Measurements from ENCODE around the gene SIGLEC5. TPM values are rescaled to one million over a fixed set of nuclear protein-coding genes. Genes with fewer than 3 reads are reported as not detected.
"Not testable (repeated sequence)": the region's sequence is repeated elsewhere in the genome, so short reads cannot be mapped to it uniquely, and the experiment has no call there.

SIGLEC5 gene, protein sequence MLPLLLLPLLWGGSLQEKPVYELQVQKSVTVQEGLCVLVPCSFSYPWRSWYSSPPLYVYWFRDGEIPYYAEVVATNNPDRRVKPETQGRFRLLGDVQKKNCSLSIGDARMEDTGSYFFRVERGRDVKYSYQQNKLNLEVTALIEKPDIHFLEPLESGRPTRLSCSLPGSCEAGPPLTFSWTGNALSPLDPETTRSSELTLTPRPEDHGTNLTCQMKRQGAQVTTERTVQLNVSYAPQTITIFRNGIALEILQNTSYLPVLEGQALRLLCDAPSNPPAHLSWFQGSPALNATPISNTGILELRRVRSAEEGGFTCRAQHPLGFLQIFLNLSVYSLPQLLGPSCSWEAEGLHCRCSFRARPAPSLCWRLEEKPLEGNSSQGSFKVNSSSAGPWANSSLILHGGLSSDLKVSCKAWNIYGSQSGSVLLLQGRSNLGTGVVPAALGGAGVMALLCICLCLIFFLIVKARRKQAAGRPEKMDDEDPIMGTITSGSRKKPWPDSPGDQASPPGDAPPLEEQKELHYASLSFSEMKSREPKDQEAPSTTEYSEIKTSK
- total RNA-seq = 1 to 10 TPM in 1 of 4 donors, under 1 TPM in 2, not detected in 1; 0.41 to 6.8 (median 0.85) TPM

DNA sequence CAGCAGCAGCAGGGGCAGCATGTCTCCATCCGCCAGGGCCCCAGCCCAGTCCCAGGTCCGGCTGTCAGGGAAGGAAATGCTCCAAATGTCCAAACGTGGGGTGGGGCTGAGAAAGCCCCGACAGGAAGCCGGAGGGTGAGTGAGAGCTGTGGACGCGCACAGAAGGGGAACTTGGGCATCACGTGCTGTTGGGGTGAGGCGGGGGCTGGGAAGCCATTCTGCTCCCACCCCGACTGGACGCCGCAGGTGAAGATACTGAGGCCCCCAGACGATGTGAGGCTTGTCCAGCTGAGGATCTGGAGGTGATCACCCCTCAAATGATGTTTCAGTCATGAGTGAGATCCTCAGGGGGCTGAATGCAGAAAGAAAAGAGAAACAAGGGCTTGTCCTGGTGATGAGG lies at the start of gene SIGLEC5:
TSS of gene SIGLEC5 (minus strand) at position 87 of the 400 bp plus-strand sequence. CDS start at position 21, 66 bp downstream.
- H3K4me1 ChIP-seq; DNase-seq; intact Hi-C loops (cut with DNase I; ENCODE audit: low total_unique reads); H3K9me3 ChIP-seq; H3K4me3 ChIP-seq; H3K27me3 ChIP-seq; H3K36me3 ChIP-seq; H3K27ac ChIP-seq: not testable (repeated sequence)

- TF ChIP-seq POLR2A (IDR thresholded peaks at IDR 0.05) = no peak
- TF ChIP-seq, protein P1, sequence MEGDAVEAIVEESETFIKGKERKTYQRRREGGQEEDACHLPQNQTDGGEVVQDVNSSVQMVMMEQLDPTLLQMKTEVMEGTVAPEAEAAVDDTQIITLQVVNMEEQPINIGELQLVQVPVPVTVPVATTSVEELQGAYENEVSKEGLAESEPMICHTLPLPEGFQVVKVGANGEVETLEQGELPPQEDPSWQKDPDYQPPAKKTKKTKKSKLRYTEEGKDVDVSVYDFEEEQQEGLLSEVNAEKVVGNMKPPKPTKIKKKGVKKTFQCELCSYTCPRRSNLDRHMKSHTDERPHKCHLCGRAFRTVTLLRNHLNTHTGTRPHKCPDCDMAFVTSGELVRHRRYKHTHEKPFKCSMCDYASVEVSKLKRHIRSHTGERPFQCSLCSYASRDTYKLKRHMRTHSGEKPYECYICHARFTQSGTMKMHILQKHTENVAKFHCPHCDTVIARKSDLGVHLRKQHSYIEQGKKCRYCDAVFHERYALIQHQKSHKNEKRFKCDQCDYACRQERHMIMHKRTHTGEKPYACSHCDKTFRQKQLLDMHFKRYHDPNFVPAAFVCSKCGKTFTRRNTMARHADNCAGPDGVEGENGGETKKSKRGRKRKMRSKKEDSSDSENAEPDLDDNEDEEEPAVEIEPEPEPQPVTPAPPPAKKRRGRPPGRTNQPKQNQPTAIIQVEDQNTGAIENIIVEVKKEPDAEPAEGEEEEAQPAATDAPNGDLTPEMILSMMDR (IDR thresholded peaks at IDR 0.05) = no peak
- no peak for DNase-seq
- H3K27ac ChIP-seq = no peak overlapping the region
- no peaks in the 10 kb centered on the region for H3K36me3 ChIP-seq
- no peaks in the 10 kb centered on the region for H3K4me1 ChIP-seq
- no peak overlapping the region for H3K4me3 ChIP-seq
- intact Hi-C loops (cut with DNase I; ENCODE audit: low total_unique reads) = no loop called here
- no peaks in the 10 kb centered on the region for H3K27me3 ChIP-seq
- H3K9me3 ChIP-seq = no peaks in the 10 kb centered on the region
These were observed 46.4 kb upstream of the SIGLEC5 start for GRCh38 chr19:51676566-51677083.

- H3K9me3 ChIP-seq; DNase-seq; H3K4me1 ChIP-seq; H3K27ac ChIP-seq; H3K27me3 ChIP-seq; intact Hi-C loops (cut with DNase I; ENCODE audit: low total_unique reads); H3K36me3 ChIP-seq; H3K4me3 ChIP-seq: not testable (repeated sequence)
- TF ChIP-seq, protein P1 (IDR thresholded peaks at IDR 0.05) = peak in 2 of 4 experiments; percentile 14 to 31
These were observed 45.8 kb upstream of the SIGLEC5 start for GRCh38 chr19:51675911-51676565.

- DNase-seq = no peak
- H3K4me3 ChIP-seq = no peak overlapping the region
These were observed 38.0 kb upstream of the SIGLEC5 start for GRCh38 chr19:51668216-51668615.

GRCh38 chr19:51664997-51665396 lies 34.8 kb upstream of the SIGLEC5 start:
- intact Hi-C loops (cut with DNase I; ENCODE audit: low total_unique reads) = no loop called here
- Histone ChIP-seq H3K36me3 (no peaks in the 10 kb centered on the region), H3K27me3 (peaks cover 0 to 3% of the 10 kb centered on the region in 2 donors), H3K4me3 (no peak overlapping the region), H3K27ac (no peak overlapping the region), H3K4me1 (no peaks in the 10 kb centered on the region), H3K9me3 (no peaks in the 10 kb centered on the region)
- no peak for TF ChIP-seq POLR2A (IDR thresholded peaks at IDR 0.05)
- TF ChIP-seq, protein P1 (IDR thresholded peaks at IDR 0.05) = no peak
- DNase-seq = no peak

More at GRCh38 chr19:51668216-51668615, 38.0 kb upstream of the SIGLEC5 start:
- TF ChIP-seq, protein P1 (IDR thresholded peaks at IDR 0.05) = no peak
- TF ChIP-seq POLR2A (IDR thresholded peaks at IDR 0.05) = no peak
- intact Hi-C loops (cut with DNase I; ENCODE audit: low total_unique reads) = no loop called here
- Histone ChIP-seq H3K4me1 (no peaks in the 10 kb centered on the region), H3K27ac (no peak overlapping the region), H3K27me3 (no peaks in the 10 kb centered on the region), H3K9me3 (no peaks in the 10 kb centered on the region), H3K36me3 (no peaks in the 10 kb centered on the region)

All from uterus (tissue), 4 donors.